Activated T-helper 17 cell treated with anti-CD3 and anti-CD28 coated beads, Interleukin-2, amount 50 U/mL, for 72 hours (primary cell): Measurements from ENCODE around the gene CYSLTR2. TPM values are rescaled to one million over a fixed set of nuclear protein-coding genes. Genes with fewer than 3 reads are reported as not detected.
"Not testable (repeated sequence)": the region's sequence is repeated elsewhere in the genome, so short reads cannot be mapped to it uniquely, and the experiment has no call there.

Experiments
- ATAC-seq: fragments of 150-1000 bp; cut with Tn5 transposase; replicated peaks from 2 replicates; pipeline ENCODE4 v1.10.0; 2021; ENCODE audit warnings: mild to moderate bottlenecking, moderate library complexity
- H3K27ac Mint-ChIP-seq: one replicate; pipeline ENCODE4 v1.8.0; 2022; ENCODE audit warnings: mixed read lengths
- H3K27me3 Mint-ChIP-seq: one replicate; pipeline ENCODE4 v1.8.0; 2022; ENCODE audit warnings: mixed read lengths
- H3K36me3 Mint-ChIP-seq: one replicate; pipeline ENCODE4 v1.8.0; 2022; ENCODE audit warnings: low read depth, mild to moderate bottlenecking, mixed read lengths
- H3K4me1 Mint-ChIP-seq: one replicate; pipeline ENCODE4 v1.8.0; 2022; ENCODE audit warnings: mixed read lengths
- H3K4me3 Mint-ChIP-seq: one replicate; pipeline ENCODE4 v1.8.0; 2022; ENCODE audit warnings: mild to moderate bottlenecking, mixed read lengths
- H3K9me3 Mint-ChIP-seq: one replicate; pipeline ENCODE4 v1.8.0; 2022; ENCODE audit warnings: mixed read lengths
- total RNA-seq, 2 donors: library from RNA; stranded (reverse); gene quantifications; one replicate each; pipeline ENCODE4 v1.2.3, GENCODE V29; 2022

Gene CYSLTR2
- total RNA-seq, 2 donors from 2014 or later, result 1.8 to 8.2 TPM

GRCh38 chr13:48695776-48696175 is 42.0 kb downstream of the CYSLTR2 start:
- ATAC-seq, result no peak
- no peaks in the 10 kb centered on the region for H3K27me3 Mint-ChIP-seq
- no peak overlapping the region for H3K27ac Mint-ChIP-seq
- H3K4me1 Mint-ChIP-seq, result no peaks in the 10 kb centered on the region
- no peak overlapping the region for H3K4me3 Mint-ChIP-seq
- H3K36me3 Mint-ChIP-seq, result peaks cover 39% of the 10 kb centered on the region
- peaks cover 4% of the 10 kb centered on the region for H3K9me3 Mint-ChIP-seq

- not testable (repeated sequence) for H3K27ac Mint-ChIP-seq, H3K4me3 Mint-ChIP-seq, H3K9me3 Mint-ChIP-seq, H3K4me1 Mint-ChIP-seq, ATAC-seq, H3K27me3 Mint-ChIP-seq
- peaks cover 39% of the 10 kb centered on the region for H3K36me3 Mint-ChIP-seq
Measured at GRCh38 chr13:48696676-48697075, 42.9 kb downstream of the CYSLTR2 start.

- H3K4me1 Mint-ChIP-seq, result peaks cover 14% of the 10 kb centered on the region
- H3K27me3 Mint-ChIP-seq, result no peaks in the 10 kb centered on the region
- ATAC-seq, result no peak
- no peak overlapping the region for H3K4me3 Mint-ChIP-seq
- no peak overlapping the region for H3K27ac Mint-ChIP-seq
- peaks cover 15% of the 10 kb centered on the region for H3K9me3 Mint-ChIP-seq
- peaks cover 50% of the 10 kb centered on the region for H3K36me3 Mint-ChIP-seq
Measured at GRCh38 chr13:48707405-48707804, 53.7 kb downstream of the CYSLTR2 start.

GRCh38 chr13:48708764-48709163 is 55.0 kb downstream of the CYSLTR2 start:
- H3K4me1 Mint-ChIP-seq, result peaks cover 14% of the 10 kb centered on the region
- peaks cover 18% of the 10 kb centered on the region for H3K9me3 Mint-ChIP-seq
- peaks cover 50% of the 10 kb centered on the region for H3K36me3 Mint-ChIP-seq
- H3K4me3 Mint-ChIP-seq, result no peak overlapping the region
- H3K27me3 Mint-ChIP-seq, result no peaks in the 10 kb centered on the region
- ATAC-seq, result no peak
- H3K27ac Mint-ChIP-seq, result no peak overlapping the region

- peaks cover 50% of the 10 kb centered on the region for H3K36me3 Mint-ChIP-seq
- peaks cover 19% of the 10 kb centered on the region for H3K9me3 Mint-ChIP-seq
Measured at GRCh38 chr13:48709213-48709612, 55.5 kb downstream of the CYSLTR2 start.

GRCh38 chr13:48710160-48710559 is 56.4 kb downstream of the CYSLTR2 start:
- ATAC-seq, result peak; percentile 50
- peaks cover 11% of the 10 kb centered on the region for H3K4me1 Mint-ChIP-seq
- H3K36me3 Mint-ChIP-seq, result peaks cover 44% of the 10 kb centered on the region
- peaks cover 19% of the 10 kb centered on the region for H3K9me3 Mint-ChIP-seq
- H3K4me3 Mint-ChIP-seq, result no peak overlapping the region
- H3K27ac Mint-ChIP-seq, result no peak overlapping the region
- H3K27me3 Mint-ChIP-seq, result no peaks in the 10 kb centered on the region

More at GRCh38 chr13:48709213-48709612, 55.5 kb downstream of the CYSLTR2 start:
- peak overlapping the region; percentile 70 for H3K27ac Mint-ChIP-seq
- H3K4me3 Mint-ChIP-seq, result peak overlapping the region; percentile 7
- peaks cover 14% of the 10 kb centered on the region for H3K4me1 Mint-ChIP-seq
- H3K27me3 Mint-ChIP-seq, result no peaks in the 10 kb centered on the region
- peak; percentile 93 for ATAC-seq

GRCh38 chr13:48712141-48712540 is 58.4 kb downstream of the CYSLTR2 start:
- Mint-ChIP-seq H3K4me3 (no peak overlapping the region), H3K9me3 (peaks cover 26% of the 10 kb centered on the region), H3K27me3 (no peaks in the 10 kb centered on the region), H3K36me3 (peaks cover 33% of the 10 kb centered on the region), H3K4me1 (peaks cover 11% of the 10 kb centered on the region), H3K27ac (no peak overlapping the region)
- ATAC-seq, result no peak

GRCh38 chr13:48715977-48716376 is 62.2 kb downstream of the CYSLTR2 start:
- Mint-ChIP-seq H3K4me1 (no peaks in the 10 kb centered on the region), H3K36me3 (no peaks in the 10 kb centered on the region), H3K27me3 (no peaks in the 10 kb centered on the region), H3K4me3 (no peak overlapping the region), H3K27ac (no peak overlapping the region), H3K9me3 (peaks cover 27% of the 10 kb centered on the region)
- ATAC-seq, result no peak

- ATAC-seq, result no peak
- no peak overlapping the region for H3K4me3 Mint-ChIP-seq
- no peaks in the 10 kb centered on the region for H3K27me3 Mint-ChIP-seq
- H3K36me3 Mint-ChIP-seq, result no peaks in the 10 kb centered on the region
- no peaks in the 10 kb centered on the region for H3K4me1 Mint-ChIP-seq
- no peak overlapping the region for H3K27ac Mint-ChIP-seq
- peaks cover 15% of the 10 kb centered on the region for H3K9me3 Mint-ChIP-seq
Measured at GRCh38 chr13:48720621-48721020, 66.9 kb downstream of the CYSLTR2 start.

GRCh38 chr13:48723168-48723567 is 69.4 kb downstream of the CYSLTR2 start:
- no peaks in the 10 kb centered on the region for H3K36me3 Mint-ChIP-seq
- H3K9me3 Mint-ChIP-seq, result peaks cover 5% of the 10 kb centered on the region
- H3K27me3 Mint-ChIP-seq, result no peaks in the 10 kb centered on the region
- no peak overlapping the region for H3K4me3 Mint-ChIP-seq
- no peak overlapping the region for H3K27ac Mint-ChIP-seq
- ATAC-seq, result no peak
- H3K4me1 Mint-ChIP-seq, result no peaks in the 10 kb centered on the region

- peak overlapping the region; percentile 8 for H3K27ac Mint-ChIP-seq
- H3K4me1 Mint-ChIP-seq, result peaks cover 3% of the 10 kb centered on the region
- ATAC-seq, result no peak
- no peaks in the 10 kb centered on the region for H3K27me3 Mint-ChIP-seq
- no peaks in the 10 kb centered on the region for H3K36me3 Mint-ChIP-seq
- H3K9me3 Mint-ChIP-seq, result no peaks in the 10 kb centered on the region
- H3K4me3 Mint-ChIP-seq, result no peak overlapping the region
Measured at GRCh38 chr13:48725271-48725670, 71.5 kb downstream of the CYSLTR2 start.

GRCh38 chr13:48726711-48727110 is 73.0 kb downstream of the CYSLTR2 start:
- Mint-ChIP-seq H3K27me3 (no peaks in the 10 kb centered on the region), H3K27ac (peak overlapping the region; percentile 51), H3K4me3 (no peak overlapping the region), H3K9me3 (no peaks in the 10 kb centered on the region), H3K4me1 (peaks cover 10% of the 10 kb centered on the region), H3K36me3 (no peaks in the 10 kb centered on the region)
- ATAC-seq, result no peak

- Mint-ChIP-seq H3K27ac (peak overlapping the region; percentile 51), H3K36me3 (no peaks in the 10 kb centered on the region), H3K4me3 (no peak overlapping the region), H3K9me3 (no peaks in the 10 kb centered on the region), H3K27me3 (no peaks in the 10 kb centered on the region), H3K4me1 (peaks cover 13% of the 10 kb centered on the region)
- ATAC-seq, result peak; percentile 10
Measured at GRCh38 chr13:48727241-48728011, 73.7 kb downstream of the CYSLTR2 start.

GRCh38 chr13:48728226-48728625 is 74.5 kb downstream of the CYSLTR2 start:
- Mint-ChIP-seq H3K9me3 (no peaks in the 10 kb centered on the region), H3K36me3 (no peaks in the 10 kb centered on the region), H3K4me3 (no peak overlapping the region), H3K27me3 (peaks cover under 1% of the 10 kb centered on the region), H3K27ac (peak overlapping the region; percentile 44), H3K4me1 (peaks cover 13% of the 10 kb centered on the region)
- no peak for ATAC-seq

- H3K36me3 Mint-ChIP-seq, result no peaks in the 10 kb centered on the region
- H3K9me3 Mint-ChIP-seq, result no peaks in the 10 kb centered on the region
- peaks cover 3% of the 10 kb centered on the region for H3K27me3 Mint-ChIP-seq
- H3K4me3 Mint-ChIP-seq, result no peak overlapping the region
- H3K4me1 Mint-ChIP-seq, result peaks cover 13% of the 10 kb centered on the region
- ATAC-seq, result no peak
- H3K27ac Mint-ChIP-seq, result peak overlapping the region; percentile 44
Measured at GRCh38 chr13:48728876-48729275, 75.1 kb downstream of the CYSLTR2 start.
